Amygdala (tissue), 56 donors: ENCODE data around the gene ACOT7.

Experiments used
- DNase-seq, 56 donors: peaks; one replicate each; lab custom pipeline; 2025; lab: John Stamatoyannopoulos, UW

ACOT7 gene

DNA sequence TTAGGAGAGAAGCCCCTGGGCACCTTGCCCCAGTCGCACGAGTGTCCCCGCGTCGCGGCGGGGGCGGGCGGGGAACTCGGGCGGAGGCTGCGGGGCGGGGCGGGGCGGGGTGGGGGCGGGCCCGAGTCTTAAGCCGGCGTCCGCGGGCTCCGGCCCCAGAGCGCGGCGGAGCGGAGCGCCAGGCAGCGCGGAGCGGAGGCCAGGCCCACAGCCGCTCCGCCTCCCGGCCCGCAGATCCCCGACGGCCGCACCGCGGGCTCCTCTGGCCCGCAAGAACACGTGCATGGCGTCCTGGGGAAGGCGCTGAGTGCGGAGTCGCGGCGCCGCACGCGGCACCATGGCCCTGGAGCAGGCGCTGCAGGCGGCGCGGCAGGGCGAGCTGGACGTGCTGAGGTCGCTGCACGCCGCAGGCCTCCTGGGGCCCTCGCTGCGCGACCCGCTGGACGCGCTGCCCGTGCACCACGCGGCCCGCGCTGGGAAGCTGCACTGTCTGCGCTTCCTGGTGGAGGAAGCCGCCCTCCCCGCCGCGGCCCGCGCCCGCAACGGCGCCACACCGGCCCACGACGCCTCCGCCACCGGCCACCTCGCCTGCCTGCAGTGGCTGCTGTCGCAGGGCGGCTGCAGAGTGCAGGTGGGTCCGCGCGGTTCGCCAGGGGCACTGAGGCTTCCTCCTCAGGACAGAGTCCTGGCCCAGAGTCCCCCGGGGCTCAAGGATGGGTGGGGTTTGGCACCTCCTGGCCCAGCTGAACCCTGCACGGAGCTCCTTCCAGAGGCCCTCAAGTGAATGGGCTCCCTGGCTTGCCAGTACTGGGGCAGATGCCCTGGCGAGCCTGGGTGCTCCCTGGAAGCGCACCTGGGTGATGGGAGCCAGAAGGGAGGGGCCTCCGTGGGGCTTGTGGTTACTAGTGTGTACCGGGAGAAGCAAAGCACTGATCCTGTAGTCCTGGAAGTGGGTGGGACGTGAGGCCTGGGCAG, 31.3 kb upstream of the ACOT7 start, which contains the start of gene ESPN:
Gene ESPN, plus strand, starts transcription at position 158 of the 975 bp plus-strand sequence. Its CDS starts 180 bp downstream, at position 338.
- DNase-seq: no peak

DNA sequence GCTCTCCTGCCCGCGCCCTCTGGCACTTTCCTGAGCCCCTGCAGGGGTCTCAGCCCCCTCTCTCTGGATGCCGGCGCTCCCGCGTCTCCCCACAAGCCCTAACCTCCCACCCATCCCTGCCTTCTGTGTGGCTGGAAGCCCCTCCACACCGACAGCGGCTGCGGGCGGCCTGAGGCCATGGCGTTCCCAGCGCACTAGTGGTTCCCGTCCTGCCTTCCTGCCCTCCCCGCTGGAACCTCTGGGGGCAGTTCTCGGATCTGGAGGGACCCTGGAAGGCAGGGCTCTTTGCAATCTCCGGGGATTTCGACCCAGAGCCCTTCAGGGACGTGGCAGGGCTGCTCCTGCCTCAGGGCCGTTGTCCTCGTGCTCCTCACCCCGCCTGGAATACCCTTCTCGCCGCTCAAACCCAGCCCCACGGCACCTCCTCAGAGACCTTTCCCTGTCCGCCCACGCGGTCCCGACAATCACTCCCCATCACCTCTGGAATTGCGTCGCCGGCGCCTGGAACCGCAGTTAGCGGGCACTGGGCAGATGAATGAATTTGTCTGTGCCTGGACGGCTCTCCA, 30.5 kb upstream of the ACOT7 start:
- DNase-seq: no peak

DNA sequence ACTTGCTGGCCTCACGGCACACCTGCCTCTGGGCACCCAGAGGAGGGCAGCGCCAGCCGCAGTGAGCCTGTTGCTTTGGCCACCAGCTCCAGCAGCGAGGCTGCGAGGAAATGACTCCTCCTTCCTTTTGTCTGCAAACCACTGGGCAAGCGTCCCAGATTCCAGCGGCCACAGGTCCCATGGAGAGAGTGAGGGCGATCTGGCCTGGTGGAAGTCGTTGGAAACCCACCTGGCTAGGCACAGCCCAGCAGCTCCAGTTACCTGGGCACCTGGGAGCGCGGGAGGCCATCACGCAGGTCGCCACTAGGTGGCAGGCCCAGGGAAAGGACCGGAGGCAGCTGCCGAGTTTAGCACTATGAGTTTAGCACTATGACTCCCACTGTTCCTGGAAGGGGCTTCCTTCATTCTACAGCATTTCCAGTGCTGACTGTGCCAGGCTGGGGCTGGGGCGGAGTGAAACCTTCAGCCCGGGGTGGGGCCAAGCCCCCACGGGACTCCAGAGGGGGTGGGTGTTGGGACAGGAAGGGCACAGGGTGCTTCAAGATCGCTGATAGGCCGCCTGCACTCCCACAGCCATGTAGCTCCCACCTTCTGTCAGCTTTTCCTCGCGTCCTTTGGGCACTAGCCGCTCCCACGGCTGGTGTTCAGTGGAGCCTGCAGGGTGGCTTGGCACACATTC, 29.9 kb upstream of the ACOT7 start:
- peak in 2 of 56 donors; percentile 8 to 12 for DNase-seq

DNA sequence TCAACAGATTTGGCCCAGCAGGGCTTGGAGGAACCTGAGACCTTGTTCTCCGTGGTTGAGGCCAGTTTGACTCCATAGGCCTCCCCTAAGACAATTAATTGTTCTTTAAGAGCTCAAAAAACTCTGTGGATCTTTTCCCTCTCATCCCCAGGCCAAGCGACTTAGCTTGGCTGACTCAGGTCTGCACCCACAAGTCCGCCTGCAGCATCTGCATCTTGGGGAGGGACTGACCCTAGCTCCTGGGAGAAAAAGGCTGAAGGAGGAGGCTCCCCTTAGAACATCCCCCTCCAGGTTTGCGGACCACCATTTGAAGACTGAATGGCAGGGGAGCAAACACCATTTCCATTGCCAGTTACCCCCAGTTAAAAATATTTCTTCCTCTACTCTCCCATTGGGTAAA, 27.7 kb upstream of the ACOT7 start:
- DNase-seq: no peak

DNA sequence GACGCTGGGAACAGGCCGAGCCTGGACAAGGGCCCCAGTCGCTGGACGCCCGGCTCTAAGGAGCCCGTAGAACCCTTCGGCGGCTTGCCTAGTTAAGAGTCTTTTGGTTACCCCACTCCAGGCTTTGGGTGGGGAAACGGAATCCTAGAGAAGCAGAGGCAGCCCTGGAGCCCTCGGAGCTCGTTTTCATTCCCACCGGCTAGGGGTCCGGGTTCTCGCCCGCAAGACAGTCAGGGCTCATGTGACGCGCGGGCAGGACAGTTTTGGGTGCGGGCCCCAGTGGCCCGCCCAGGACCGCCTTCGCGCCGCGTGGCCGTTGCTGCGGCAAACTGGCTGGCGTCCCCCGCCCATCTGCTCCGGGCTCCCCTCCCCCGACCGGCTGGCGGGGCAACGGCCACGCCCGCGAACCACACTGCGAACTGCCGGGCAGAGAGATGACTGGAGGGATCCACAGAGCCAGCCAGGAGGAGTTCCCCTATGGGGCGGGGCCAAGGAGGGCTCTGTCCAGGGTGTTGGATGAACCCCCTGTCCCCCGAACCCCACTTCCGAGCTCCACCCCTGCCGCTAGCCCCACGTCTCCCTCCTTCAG, 27.0 kb upstream of the ACOT7 start:
- DNase-seq: no peak

DNA sequence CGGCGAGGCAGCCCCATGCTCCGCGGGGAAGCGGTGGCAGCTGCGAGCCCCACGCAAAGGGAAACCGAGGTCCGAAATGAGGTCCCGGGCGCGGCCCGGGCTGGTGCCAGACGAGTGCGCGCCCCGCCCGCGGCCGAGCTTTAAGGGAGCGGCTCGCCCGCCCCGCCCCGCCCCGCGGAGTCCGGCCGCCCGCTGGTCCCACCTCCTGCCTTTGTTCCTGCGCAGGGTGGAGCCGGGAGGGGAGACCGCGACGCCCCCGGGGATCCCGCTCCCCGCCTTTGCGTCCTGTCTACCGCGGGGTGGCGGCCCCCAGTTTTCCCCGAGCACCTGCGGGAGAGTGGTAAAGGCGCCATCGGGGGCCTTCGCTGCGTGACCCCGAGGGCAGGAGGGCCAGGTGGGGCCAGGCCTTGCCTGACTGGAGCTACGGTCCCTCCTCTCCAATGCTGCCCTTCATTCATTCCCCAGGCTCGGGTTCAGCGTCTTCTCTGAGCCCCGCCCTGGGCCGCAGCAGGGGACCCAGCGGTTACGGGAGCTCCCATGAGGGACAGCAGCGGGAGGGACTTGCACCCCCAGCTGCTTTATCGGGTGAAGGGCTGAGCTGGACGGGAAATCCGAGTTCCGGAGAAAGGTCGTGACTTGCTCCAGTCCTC, 26.4 kb upstream of the ACOT7 start, which contains the start of gene HES2:
Gene HES2, minus strand, starts transcription at position 116 of the 650 bp plus-strand sequence. Its CDS starts 99 bp downstream, at position 17.
- DNase-seq: peak in 1 of 56 donors; percentile 4

DNA sequence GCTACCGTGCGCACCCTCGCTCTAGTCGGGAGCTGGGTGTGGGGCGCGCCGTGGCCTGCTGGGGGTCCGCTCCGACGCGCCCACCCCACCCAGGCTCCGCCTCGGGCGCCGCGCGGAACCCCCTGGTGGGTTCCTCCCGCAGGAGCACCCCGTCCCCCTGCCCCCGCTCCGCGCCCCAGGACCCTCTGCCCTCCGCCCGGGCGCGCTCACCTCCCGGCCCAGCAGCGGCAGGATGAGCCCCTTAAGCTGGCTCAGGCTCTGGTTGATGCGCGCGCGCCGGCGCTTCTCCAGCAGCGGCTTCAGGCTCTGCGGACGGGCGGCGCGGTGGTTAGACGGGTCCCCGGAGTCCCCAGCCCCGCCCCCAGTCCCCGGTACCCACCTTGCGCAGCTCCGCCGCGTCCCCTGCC, 25.8 kb upstream of the ACOT7 start:
- DNase-seq: no peak

DNA sequence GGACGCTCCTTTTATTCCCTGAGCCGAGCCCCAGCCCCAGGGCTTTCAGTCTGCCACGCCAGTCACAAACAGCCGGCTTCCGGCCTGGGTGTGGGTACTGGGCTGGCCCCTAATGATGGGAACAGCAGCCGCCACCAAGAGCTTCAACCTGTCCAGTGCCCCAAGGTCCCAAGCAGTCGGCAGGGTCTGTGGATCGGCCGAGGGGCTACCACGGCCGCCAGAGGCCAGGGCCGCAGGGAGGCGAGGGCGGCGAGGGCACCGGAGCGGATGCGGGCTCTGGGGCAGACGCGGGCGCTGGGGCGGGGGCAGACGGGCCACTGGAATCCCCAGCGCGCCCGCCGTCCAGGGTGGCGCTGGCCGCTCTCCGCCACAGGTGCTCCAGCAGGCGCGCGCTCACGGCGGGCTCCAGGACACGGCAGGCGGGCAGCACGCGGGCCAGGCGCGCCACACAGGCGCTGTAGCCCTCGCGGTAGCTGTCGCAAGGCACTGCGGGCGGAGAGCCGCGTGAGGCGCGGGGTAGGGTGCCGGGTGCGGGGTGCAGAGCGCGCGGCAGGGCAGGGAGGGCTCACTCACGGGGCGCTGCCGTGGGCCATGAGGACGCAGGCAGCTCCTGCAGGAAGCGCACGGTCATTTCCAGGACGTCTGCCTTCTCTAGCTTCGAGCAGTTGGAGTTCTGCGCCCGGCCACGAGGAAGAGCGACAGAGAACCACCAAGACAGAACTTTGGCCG, 25.3 kb upstream of the ACOT7 start:
- DNase-seq: no peak

DNA sequence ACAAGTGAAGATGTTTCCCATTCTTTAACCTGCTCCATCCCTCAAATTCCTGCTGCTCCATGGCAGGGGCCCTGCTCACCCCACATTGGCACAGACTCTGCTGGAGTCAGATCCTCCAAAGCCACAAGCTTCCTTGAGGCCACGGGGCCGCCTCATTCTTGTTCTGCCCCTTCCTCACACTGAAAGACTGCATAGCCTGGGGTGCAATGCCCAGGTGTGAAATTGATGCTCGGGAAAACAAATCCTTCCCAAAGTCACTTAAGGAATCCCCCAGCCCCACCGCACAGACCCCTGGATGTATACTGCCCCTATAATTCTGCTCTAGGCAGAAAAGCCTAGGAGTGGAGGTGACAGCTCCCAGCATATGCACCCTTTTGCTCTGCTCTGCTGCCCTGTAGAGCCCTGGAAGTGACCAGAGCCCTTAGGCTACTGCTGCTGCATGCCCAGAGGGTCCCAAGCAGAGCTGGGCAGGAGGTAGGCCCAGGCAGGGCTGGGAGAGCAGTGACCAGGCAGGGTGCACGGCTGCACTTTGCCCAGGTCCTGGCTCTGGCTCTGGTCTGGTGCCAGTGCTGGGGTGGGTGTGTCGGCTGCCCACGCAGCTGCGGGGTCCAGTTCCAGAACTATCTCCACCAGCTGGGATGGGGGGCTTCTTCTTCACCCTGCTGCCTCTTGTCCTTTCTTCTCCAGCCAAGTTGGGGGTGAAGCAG, 24.5 kb upstream of the ACOT7 start:
- no peak for DNase-seq

DNA sequence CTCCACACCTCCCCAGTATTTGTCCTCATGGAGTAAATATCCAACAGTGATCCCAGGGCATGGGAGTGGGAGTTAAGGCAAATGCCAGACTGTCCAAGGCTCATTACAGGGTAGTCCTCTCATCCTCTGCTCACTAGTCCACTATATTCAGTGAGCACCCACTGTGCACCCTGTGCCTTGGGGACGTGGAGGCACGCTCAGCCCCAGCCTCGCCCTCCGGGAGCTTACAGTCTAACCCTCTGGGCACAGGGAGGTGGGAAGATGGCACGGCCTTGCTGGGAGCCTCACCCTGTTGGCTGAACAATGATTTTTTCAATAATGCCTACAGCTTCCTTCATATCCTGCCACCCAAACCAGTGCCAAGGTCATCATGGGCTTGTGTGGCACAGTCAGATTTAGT, 23.3 kb upstream of the ACOT7 start:
- no peak for DNase-seq

DNA sequence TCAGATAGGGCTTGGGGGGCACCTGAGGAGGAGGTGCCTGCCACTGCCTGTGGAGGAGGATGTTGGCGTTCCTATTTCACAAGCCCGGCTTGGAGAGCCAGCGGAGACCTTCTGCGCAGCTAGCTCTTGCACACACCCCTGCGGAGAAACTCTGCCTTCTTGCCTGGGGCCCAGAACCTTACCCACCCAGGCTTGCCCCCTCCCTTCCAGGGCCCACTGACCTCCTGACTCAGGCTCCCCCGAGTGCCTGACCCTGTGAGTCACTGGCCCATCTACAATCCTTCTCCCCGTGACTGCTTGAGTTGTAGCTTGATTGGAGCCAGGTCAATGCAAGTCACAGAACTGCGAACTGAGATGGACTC, 22.7 kb upstream of the ACOT7 start:
- no peak for DNase-seq

DNA sequence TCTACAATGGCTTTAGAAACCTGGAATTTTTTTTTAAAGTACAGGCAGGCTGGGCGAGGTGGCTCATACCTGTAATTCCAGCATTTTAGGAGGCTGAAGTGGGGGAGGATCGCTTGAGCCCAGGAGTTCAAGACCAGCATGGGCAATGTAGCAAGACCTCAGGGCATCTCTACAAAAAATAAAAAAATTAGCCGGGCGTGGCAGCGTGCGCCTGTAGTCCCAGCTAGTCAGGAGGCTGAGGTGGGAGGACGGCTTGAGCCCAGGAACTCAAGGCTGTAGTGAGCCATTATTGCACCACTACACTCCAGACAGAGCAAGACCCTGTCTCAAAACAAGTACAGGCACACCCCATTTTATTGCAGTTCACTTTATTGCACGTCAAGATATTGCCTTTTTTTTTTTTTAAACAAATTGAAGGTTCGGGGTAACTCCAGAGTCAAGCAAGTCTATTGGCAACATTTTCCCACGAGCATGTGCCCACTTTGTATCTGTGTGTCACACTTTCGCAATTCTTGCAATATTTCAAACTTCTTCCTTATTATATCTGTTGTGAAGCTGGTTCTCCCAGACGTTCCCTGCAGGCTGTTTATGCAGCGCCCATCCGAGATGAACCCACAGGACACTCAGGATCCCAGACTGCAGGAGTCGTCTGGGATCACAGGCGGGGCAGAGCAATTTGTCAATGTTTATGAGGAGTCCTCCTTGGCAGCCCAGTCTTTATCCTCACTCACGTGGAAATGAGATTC, 21.5 kb upstream of the ACOT7 start:
- no peak for DNase-seq

DNA sequence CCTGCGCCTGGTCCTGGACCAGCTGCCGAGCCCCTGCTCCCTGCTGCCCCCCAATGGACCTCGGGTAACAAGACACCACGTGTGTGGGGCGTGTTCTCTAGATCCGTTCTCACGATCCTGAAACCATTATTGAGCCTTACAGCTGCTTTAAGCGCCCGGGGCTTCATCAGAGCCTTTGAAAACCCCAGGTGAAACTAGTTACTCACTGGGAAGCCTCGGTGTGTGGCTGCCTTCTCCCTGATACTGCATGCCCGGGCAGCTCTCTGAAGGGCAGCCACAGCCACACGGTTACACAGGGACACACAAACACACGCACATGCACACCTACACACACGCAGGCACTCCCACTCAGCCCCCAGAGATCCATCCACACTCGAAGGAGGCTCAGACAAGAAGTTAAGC, 20.9 kb upstream of the ACOT7 start:
- peak in 8 of 56 donors; percentile 1 to 18 (median 8) for DNase-seq

DNA sequence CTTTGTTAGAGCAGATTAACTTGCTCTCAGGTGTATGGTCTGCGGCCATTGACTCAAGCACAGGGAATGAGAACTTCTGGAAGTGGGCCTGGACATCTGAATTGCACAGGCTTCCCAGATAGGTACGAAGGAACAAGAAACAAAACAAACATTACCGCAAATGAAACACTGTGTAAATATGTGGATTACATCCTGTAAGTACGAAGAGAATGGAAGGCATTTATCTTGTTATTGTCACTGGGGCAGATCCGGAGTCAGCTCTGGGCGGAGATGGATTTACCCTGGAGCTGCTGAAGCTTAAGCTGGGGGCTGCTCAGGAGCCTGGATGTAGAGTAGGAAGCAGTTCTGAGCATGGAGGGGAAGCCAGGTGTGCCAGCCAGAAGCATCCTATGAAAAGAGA, 19.3 kb upstream of the ACOT7 start:
- DNase-seq: no peak

DNA sequence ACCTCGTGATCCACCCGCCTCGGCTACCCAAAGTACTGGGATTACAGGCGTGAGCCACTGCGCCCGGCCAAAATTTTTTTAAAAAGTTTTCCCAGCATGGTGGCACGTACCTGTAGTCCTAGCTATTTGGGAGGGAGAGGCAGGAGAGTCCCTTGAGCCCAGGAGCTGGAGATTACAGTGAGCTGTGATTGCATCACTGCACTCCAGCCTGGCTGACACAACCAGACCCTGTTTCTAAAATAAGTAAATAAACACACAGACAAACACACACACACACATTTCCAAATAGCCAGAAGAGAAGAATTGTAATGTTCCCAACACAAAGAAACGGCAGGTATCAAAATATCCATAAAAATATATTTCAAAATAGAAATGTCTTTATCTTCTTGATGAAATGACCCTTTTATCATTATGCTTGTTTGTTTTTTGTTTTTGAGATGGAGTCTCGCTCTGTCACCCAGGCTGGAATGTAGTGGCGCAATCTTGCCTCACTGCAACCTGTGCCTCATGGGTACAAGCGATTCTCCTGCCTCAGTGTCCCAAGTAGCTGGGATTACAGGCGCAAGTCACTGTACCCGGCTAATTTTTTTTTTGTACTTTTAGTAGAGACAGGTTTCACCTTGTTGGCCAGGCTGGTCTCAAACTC, 16.8 kb upstream of the ACOT7 start:
- DNase-seq: no peak

DNA sequence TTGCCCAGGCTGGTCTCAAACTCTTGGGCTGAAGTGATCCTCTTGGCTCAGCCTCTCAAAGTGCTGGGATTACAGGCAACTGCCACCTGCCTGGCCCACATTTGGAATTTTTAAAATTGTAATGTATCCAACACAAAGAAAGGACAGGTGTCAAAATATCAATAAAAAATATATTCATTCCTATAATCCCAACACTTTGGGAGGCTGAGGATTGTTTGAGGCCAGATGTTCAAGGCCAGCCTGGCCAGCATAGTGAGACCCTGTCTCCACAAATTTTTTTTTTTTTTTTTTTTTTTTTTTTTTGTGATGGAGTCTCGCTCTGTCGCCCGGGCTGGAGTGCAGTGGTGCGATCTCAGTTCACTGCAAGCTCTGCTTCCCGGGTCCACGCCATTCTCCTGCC, 16.2 kb upstream of the ACOT7 start:
- no peak for DNase-seq

DNA sequence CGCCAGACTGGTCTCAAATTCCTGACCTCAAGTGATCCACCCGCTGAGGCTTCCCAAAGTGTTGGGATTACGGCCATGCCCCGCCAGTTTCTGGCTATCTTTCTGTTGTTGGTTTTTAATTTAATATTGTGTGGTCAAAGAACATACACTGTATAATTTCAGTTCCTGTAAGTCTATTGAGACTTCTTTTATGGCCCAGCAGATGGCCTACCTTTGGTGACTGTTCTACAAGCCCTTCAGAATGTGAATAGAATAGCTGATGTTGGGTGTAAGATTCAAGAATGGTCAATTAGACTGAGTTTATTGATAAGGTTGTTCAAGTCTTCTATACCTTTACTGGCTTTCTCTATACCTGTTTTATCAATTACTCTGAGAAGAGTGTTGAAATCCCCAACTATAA, 15.5 kb upstream of the ACOT7 start:
- DNase-seq: no peak

DNA sequence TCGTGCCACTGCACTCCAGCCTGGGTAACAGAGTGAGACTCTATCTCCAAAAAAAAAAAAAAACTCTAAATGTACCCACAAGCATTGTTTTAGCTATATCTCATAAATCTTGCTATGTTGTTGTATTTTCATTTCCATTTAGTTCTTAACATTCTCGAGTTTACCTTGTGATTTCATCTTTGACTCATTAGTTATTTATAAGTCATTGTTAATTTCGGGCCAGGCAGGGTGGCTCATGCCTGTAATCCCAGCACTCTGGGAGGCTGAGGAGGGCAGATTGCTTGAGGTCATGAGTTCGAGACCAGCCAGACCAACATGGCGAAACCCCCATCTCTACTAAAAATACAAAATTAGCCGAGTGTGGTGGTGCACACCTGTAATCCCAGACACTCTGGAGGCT, 14.5 kb upstream of the ACOT7 start:
- DNase-seq: no peak
